Hepatocyte (in vitro differentiated cells): ENCODE measurements around the gene MRPL10.

Experiments
- CTCF ChIP-seq: fragments of 200-600 bp; sonication (generic); IDR thresholded peaks from 2 replicates; pipeline ENCODE4 v1.5.1; 2016; ENCODE audit warnings: antibody characterized with exemption, mild to moderate bottlenecking; ENCODE audit not compliant: poor library complexity
- EZH2 ChIP-seq: fragments of 200-600 bp; sonication (generic); IDR thresholded peaks from 2 replicates; pipeline ENCODE4 v1.6.1; 2016; ENCODE audit warnings: antibody characterized with exemption, mild to moderate bottlenecking, borderline replicate concordance

- TF ChIP-seq CTCF (no peak), EZH2 (no peak)
Observed at GRCh38 chr17:47807421-47807820, 23.9 kb downstream of the MRPL10 start.
